GM18499 (cell line): ENCODE data around the gene KLK11.
"Not testable (repeated sequence)": the region's sequence is repeated elsewhere in the genome, so short reads cannot be mapped to it uniquely, and the experiment has no call there.

Source experiments
- ATAC-seq: cut with Tn5 transposase; IDR thresholded peaks from one replicate; pipeline ENCODE4 v1.9.1; 2021; ENCODE audit warnings: moderate number of reproducible peaks; ENCODE audit not compliant: insufficient read depth, unreplicated experiment

KLK11 gene

GRCh38 chr19:51007488-51007887 is 18.9 kb downstream of the KLK11 start:
- no peak for ATAC-seq

DNA sequence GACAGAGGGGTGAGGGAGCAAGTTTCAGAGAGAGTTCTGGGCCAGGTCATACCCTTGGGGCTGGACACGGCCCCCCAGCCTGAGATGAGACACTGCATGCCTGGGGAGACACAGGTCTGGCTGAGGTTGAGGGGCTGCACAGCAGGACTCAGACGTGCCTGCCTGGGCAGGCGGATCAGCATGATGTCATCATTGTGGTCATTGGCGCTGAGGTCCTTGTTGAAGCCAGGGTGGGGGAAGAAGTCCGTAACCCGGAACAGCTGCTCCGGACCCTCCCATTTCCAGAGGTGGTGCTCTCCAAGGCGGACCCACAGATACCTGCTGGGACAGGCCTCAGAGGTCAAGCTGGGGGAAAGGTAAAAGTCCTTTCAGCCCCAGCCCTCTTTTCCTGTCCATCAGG is 20.0 kb downstream of the KLK11 start:
- no peak for ATAC-seq

DNA sequence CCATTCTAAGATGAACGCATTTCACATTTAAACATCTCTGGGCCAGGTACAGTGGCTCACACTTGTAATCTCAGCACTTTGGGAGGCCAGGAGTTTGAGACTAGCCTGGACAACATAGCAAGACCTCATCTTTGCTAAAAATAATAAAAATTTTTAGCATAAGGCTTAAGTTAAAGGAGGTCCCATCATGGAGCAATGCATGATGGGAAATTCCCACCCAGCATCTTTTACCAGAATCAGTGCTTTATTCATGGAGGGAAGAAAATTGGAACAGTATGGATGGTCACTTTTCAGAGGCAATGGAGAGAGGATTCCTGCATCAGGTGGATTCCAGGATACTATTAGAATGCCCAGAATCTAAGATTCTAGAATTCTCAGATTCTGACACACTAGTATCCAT is 21.2 kb downstream of the KLK11 start:
- no peak for ATAC-seq

- ATAC-seq: no peak
These were observed 23.1 kb downstream of the KLK11 start for GRCh38 chr19:51003316-51003715.

DNA sequence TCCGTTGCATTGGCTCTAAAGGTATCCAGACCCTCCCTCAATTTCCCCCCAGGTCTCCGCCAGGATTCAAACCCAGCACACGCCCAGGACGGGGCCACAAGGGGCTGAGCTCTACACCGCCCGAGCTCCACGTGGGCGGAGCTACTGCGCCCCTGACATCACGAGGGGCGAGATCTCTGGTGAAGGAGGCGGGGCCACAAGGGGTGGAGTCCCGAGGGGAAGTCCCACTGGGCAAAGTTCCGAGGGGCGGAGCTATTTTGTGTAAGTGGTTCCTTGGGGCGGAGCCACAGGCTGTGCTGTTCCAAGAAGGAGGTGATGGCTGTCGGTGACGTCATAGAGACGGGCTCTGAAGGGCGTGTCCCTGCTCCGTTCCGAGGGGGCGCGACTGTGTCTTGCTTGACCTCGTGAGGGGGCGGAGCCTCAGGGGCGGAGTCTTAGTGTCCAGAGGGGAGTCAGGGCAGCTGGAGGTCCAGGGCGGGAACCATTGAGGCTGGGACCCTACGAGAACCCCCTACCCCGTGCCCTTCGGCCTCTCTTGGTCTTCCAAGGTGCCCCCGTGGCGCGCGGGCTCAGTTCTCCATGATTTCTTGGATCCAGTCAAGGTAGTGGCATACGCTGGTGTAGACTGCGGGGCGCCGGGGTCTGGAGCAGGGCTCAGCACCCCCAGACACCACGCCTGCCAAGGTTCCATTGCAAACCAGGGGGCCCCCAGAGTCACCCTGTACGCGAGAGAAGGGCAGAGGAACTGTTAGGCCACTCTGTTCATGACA is 23.7 kb downstream of the KLK11 start:
- ATAC-seq: no peak

- ATAC-seq: no peak
These were observed 24.3 kb downstream of the KLK11 start for GRCh38 chr19:51002089-51002532.

GRCh38 chr19:51001515-51001914 is 24.9 kb downstream of the KLK11 start, which contains the start of gene KLK8:
KLK8 (minus strand) TSS chr19:51001604; CDS start chr19:51001167, 437 bp downstream.
- ATAC-seq: no peak

- ATAC-seq: no peak
These were observed 25.4 kb downstream of the KLK11 start for GRCh38 chr19:51000981-51001380.

- ATAC-seq: no peak
These were observed 26.0 kb downstream of the KLK11 start for GRCh38 chr19:51000426-51000825.

DNA sequence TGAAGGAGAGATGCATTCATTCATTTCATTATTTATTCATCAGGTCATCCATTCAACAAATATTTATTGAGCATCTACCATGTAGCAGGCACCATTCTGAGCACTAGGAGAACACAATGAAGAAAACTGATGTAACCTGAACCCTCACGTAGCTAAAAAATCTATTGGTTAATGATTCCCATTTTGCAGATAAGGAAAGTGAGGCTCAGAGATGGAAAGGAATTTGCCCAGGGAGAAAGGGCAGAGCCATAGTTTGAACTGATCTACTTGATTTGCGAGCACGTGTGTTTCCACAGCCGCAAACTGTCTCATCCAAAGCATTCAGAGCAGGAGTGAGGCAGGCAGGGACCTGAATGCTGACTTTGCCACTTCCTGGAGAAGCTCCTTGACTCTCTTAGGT is 27.7 kb downstream of the KLK11 start:
- no peak for ATAC-seq

- ATAC-seq: no peak
These were observed 28.4 kb downstream of the KLK11 start for GRCh38 chr19:50998061-50998460.

DNA sequence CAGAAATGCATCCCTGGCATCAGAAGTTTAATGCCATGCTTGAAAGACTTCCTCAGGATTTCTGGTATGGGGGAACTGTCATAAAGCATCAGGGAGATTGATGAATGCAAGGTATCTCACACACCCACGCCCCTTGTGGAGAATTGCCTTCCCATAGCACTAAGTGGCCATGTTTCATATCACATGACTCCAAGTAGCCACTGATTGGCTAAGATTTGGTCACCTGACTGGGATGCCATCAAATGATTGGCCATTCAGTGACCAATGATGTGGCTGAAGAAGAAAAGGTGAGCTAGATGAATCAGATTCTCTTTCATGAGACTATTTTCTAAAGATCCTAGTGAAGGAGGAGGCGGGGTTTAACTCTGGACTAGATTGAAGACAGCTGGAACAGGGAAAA is 32.3 kb downstream of the KLK11 start:
- no peak for ATAC-seq

- ATAC-seq: no peak
These were observed 33.8 kb downstream of the KLK11 start for GRCh38 chr19:50992666-50993035.

DNA sequence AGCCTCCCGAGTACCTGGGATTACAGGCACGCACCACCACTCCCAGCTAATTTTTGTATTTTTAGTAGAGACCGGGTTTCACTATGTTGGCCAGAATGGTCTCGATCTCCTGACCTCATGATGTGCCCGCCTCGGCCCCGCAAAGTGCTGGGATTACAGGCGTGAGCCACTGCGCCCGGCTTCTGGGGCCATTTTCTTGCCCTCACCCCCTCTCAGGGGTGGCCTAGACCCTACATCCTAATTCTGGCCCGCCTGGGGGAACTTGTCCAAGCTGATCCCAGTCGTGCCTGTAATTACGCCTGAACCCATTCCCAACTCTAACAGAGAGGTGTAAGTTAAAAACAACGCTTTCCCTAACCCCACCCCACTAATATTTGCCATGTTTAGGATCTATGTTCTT is 42.0 kb downstream of the KLK11 start:
- not testable (repeated sequence) for ATAC-seq

GRCh38 chr19:50983625-50984292 is 42.7 kb downstream of the KLK11 start, which contains the start of gene KLK7:
KLK7 (minus strand) TSS chr19:50983917; CDS start chr19:50982399, 1,518 bp downstream.
- no peak for ATAC-seq

GRCh38 chr19:50982186-50982585 is 44.2 kb downstream of the KLK11 start:
- ATAC-seq: no peak

- ATAC-seq: no peak
These were observed 44.7 kb downstream of the KLK11 start for GRCh38 chr19:50981587-50982146.

GRCh38 chr19:50980208-50980607 is 46.2 kb downstream of the KLK11 start:
- no peak for ATAC-seq

GRCh38 chr19:50979758-50980157 is 46.7 kb downstream of the KLK11 start:
- no peak for ATAC-seq

DNA sequence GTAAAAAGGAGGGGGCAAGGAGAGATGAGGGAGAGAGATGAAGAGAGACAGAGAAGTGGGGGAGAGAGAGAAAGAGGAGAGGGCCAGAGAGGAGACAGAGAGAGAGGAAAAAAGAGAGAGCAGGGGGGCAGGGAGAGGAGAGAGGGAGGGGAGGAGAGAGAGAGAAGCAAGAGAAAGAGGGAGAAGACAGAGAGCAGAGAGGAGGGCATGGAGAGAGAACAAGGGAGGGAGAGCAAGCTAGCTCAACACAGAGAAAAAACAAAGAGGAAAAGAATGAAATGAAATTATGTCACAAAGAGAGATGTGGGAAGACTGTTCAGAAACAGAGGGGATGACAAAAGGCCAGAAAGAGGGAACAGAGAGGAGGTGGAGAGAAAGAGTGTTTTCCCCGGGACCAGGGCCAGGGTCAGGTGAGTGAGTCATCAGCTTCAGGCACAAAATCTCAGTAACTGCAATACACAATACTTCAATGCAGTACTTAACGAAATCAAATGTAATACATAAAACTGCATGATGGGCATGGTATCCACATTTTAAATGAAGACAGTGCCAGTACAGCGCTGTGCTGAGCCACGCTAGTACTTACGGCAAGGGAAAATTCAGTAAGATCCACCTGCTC is 47.5 kb downstream of the KLK11 start:
- no peak for ATAC-seq

DNA sequence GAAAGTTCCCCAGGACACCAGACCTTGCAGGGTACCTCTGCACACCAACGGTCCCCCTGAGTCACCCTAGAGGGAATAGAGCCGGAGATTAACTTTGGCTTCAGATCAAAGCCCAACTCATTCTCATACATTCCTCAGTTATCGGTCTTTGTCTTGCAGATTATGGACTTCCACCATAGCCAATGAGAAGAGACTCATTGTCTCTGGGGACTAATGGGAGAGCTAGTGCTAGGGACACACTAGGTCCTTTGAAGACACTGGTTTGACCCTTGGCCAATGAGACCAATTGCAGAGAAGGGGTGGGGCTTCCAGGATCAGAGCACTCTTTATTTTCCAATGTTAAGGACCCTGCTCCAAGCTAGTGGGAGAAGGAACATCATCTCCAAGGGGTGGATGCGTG is 48.8 kb downstream of the KLK11 start:
- ATAC-seq: no peak
